ENCODE data around the gene ASRGL1. TPM values are rescaled to one million over a fixed set of nuclear protein-coding genes. Genes with fewer than 3 reads are reported as not detected.

The ASRGL1 gene
- total and polyA plus RNA-seq, 8 donors = 1.9 to 26.6 (median 3.3) TPM

- Histone ChIP-seq H3K4me3 (no peak overlapping the region), H3K27me3 (no peaks in the 10 kb centered on the region), H3K9me3 (no peaks in the 10 kb centered on the region), H3K4me1 (no peaks in the 10 kb centered on the region), H3K36me3 (no peaks in the 10 kb centered on the region), H3K27ac (no peak overlapping the region)
- no peak for TF ChIP-seq CTCF (IDR thresholded peaks at IDR 0.05)
- DNase-seq = no peak
- ATAC-seq = no peak
- intact Hi-C loops (cut with DNase I) = no loop called here
These were observed 73.7 kb downstream of the ASRGL1 start for GRCh38 chr11:62410972-62411371.

- Histone ChIP-seq H3K27me3 (no peaks in the 10 kb centered on the region), H3K36me3 (no peaks in the 10 kb centered on the region), H3K27ac (no peak overlapping the region), H3K4me3 (no peak overlapping the region), H3K9me3 (no peaks in the 10 kb centered on the region), H3K4me1 (no peaks in the 10 kb centered on the region)
- TF ChIP-seq CTCF (IDR thresholded peaks at IDR 0.05) = no peak
- DNase-seq (no peak), ATAC-seq (no peak)
- intact Hi-C loops (cut with DNase I) = no loop called here
These were observed 74.3 kb downstream of the ASRGL1 start for GRCh38 chr11:62411524-62411923.

- DNase-seq (no peak), ATAC-seq (no peak)
- no peak overlapping the region for H3K27ac ChIP-seq
These were observed 75.9 kb downstream of the ASRGL1 start for GRCh38 chr11:62413060-62413696.

GRCh38 chr11:62416596-62416995, 79.3 kb downstream of the ASRGL1 start:
- Histone ChIP-seq H3K4me1 (peaks cover 0 to 4% of the 10 kb centered on the region in 2 donors), H3K9me3 (no peaks in the 10 kb centered on the region), H3K27ac (no peak overlapping the region), H3K36me3 (no peaks in the 10 kb centered on the region), H3K4me3 (no peak overlapping the region), H3K27me3 (no peaks in the 10 kb centered on the region)
- no peak for DNase-seq
- no peak for ATAC-seq
- intact Hi-C loops (cut with DNase I) = no loop called here
- TF ChIP-seq CTCF (IDR thresholded peaks at IDR 0.05) = no peak

More at GRCh38 chr11:62413060-62413696, 75.9 kb downstream of the ASRGL1 start:
- no peak for TF ChIP-seq CTCF (IDR thresholded peaks at IDR 0.05)
- H3K9me3 ChIP-seq = no peaks in the 10 kb centered on the region
- H3K36me3 ChIP-seq = no peaks in the 10 kb centered on the region
- no peaks in the 10 kb centered on the region for H3K4me1 ChIP-seq
- intact Hi-C loops (cut with DNase I) = no loop called here
- no peaks in the 10 kb centered on the region for H3K27me3 ChIP-seq
- no peak overlapping the region for H3K4me3 ChIP-seq

GRCh38 chr11:62418136-62418535, 80.9 kb downstream of the ASRGL1 start:
- intact Hi-C loops (cut with DNase I) = no loop called here
- TF ChIP-seq CTCF (IDR thresholded peaks at IDR 0.05) = no peak
- H3K27ac ChIP-seq = no peak overlapping the region

More at GRCh38 chr11:62418136-62418535, 80.9 kb downstream of the ASRGL1 start:
- peaks cover 0 to 4% of the 10 kb centered on the region in 2 donors for H3K4me1 ChIP-seq
- no peak for DNase-seq
- no peak for ATAC-seq
- H3K9me3 ChIP-seq = no peaks in the 10 kb centered on the region
- H3K27me3 ChIP-seq = no peaks in the 10 kb centered on the region
- H3K36me3 ChIP-seq = no peaks in the 10 kb centered on the region
- H3K4me3 ChIP-seq = no peak overlapping the region

Data from left lung (tissue), 10 donors.